Mesodermal cell (in vitro differentiated cells): ENCODE results near the gene TBX21. TPM values are rescaled to one million over a fixed set of nuclear protein-coding genes. Genes with fewer than 3 reads are reported as not detected.

ENCODE experiments used
- H3K27ac ChIP-seq: 2 replicates; pipeline ENCODE4 v1.7.0; 2013; ENCODE audit warnings: mild to moderate bottlenecking, low read depth, low read length, moderate library complexity; ENCODE audit not compliant: severe bottlenecking
- H3K36me3 ChIP-seq: 2 replicates; pipeline ENCODE4 v1.7.1; 2013; ENCODE audit warnings: mild to moderate bottlenecking, low read length, moderate library complexity; ENCODE audit not compliant: control insufficient read depth, insufficient read depth
- H3K4me1 ChIP-seq: one replicate; pipeline ENCODE4 v1.7.1; 2013; ENCODE audit warnings: mild to moderate bottlenecking, low read length; ENCODE audit not compliant: insufficient read depth, control insufficient read depth, poor library complexity, severe bottlenecking
- H3K4me3 ChIP-seq: 2 replicates; pipeline ENCODE4 v1.7.0; 2013; ENCODE audit warnings: low read length, control low read depth, mild to moderate bottlenecking; ENCODE audit not compliant: insufficient read depth, poor library complexity, severe bottlenecking; ENCODE audit errors: extremely low read depth
- H3K9me3 ChIP-seq: 2 replicates; pipeline ENCODE4 v1.7.1; 2013; ENCODE audit warnings: mild to moderate bottlenecking, low read length, moderate library complexity; ENCODE audit not compliant: control insufficient read depth
- WGBS, 2 experiments: methylation state at CpG; one replicate each; pipeline ENCODE4 v1.1.5; 2013; ENCODE audit warnings: missing lambda C conversion rate in 2 of 2; ENCODE audit not compliant: insufficient coverage in 2 of 2; 5-methylcytosine and 5-hydroxymethylcytosine counted together
- polyA plus RNA-seq, 2 experiments: library from polyadenylated mRNA; stranded (reverse); fragments of 50-300 nt; gene quantifications; one replicate each; pipeline ENCODE4 v1.2.3, GENCODE V29; 2013

The TBX21 gene
- polyA plus RNA-seq (2013, experiment 1 of 2): not detected
- not detected for polyA plus RNA-seq (2013, experiment 2 of 2)

GRCh38 chr17:47733047-47733673 lies at the start of gene TBX21:
TBX21 (plus strand) TSS chr17:47733236; CDS start chr17:47733455, 219 bp downstream.
- WGBS, 2 experiments: 1 to 2% methylated on average over 32 to 51 of the region's 73 CpGs
- no peaks in the 10 kb centered on the region for H3K36me3 ChIP-seq
- H3K4me1 ChIP-seq: peaks cover 3% of the 10 kb centered on the region
- H3K9me3 ChIP-seq: no peaks in the 10 kb centered on the region
- H3K4me3 ChIP-seq: peak within 1 kb of the TSS; percentile 33
- H3K27ac ChIP-seq: no peak within 1 kb of the TSS

GRCh38 chr17:47684025-47684424 lies 49.0 kb upstream of the TBX21 start:
- Histone ChIP-seq H3K27ac (no peak overlapping the region), H3K4me3 (no peak overlapping the region), H3K4me1 (peaks cover 26% of the 10 kb centered on the region), H3K36me3 (peaks cover 70% of the 10 kb centered on the region), H3K9me3 (no peaks in the 10 kb centered on the region)
- WGBS, 2 experiments: 85 to 96% methylated on average over 3 to 4 of the region's 4 CpGs

GRCh38 chr17:47684535-47685193 lies 48.4 kb upstream of the TBX21 start:
- peaks cover 63% of the 10 kb centered on the region for H3K36me3 ChIP-seq
- H3K4me3 ChIP-seq: no peak overlapping the region
- WGBS, 2 experiments: 90% methylated on average over 2 of the region's 4 CpGs; no CpG with 5 or more reads in 1 of the 2 experiments
- H3K4me1 ChIP-seq: peaks cover 26% of the 10 kb centered on the region
- peak overlapping the region; percentile 5 for H3K27ac ChIP-seq
- no peaks in the 10 kb centered on the region for H3K9me3 ChIP-seq

- peaks cover 53% of the 10 kb centered on the region for H3K36me3 ChIP-seq
- peaks cover 19% of the 10 kb centered on the region for H3K4me1 ChIP-seq
- H3K4me3 ChIP-seq: no peak overlapping the region
- H3K27ac ChIP-seq: peak overlapping the region; percentile 41
- H3K9me3 ChIP-seq: no peaks in the 10 kb centered on the region
- WGBS, 2 experiments: 90 to 100% methylated on average over 2 of the region's 4 CpGs
These were observed 47.3 kb upstream of the TBX21 start for GRCh38 chr17:47685556-47686275.

GRCh38 chr17:47686276-47686635 lies 46.8 kb upstream of the TBX21 start:
- Histone ChIP-seq H3K36me3 (peaks cover 47% of the 10 kb centered on the region), H3K9me3 (no peaks in the 10 kb centered on the region), H3K27ac (peak overlapping the region; percentile 41), H3K4me3 (no peak overlapping the region), H3K4me1 (peaks cover 19% of the 10 kb centered on the region)
- 100% methylated on average over 1 of the region's 1 CpG; no CpG with 5 or more reads in 1 of the 2 experiments for WGBS, 2 experiments

GRCh38 chr17:47686664-47687327 lies 46.2 kb upstream of the TBX21 start:
- Histone ChIP-seq H3K36me3 (peaks cover 42% of the 10 kb centered on the region), H3K27ac (no peak overlapping the region), H3K4me1 (peaks cover 19% of the 10 kb centered on the region), H3K4me3 (no peak overlapping the region), H3K9me3 (no peaks in the 10 kb centered on the region)
- 91 to 98% methylated on average over 6 to 7 of the region's 7 CpGs for WGBS, 2 experiments

- peaks cover 20% of the 10 kb centered on the region for H3K4me1 ChIP-seq
- H3K4me3 ChIP-seq: no peak overlapping the region
- no peak overlapping the region for H3K27ac ChIP-seq
- H3K9me3 ChIP-seq: no peaks in the 10 kb centered on the region
- H3K36me3 ChIP-seq: peaks cover 37% of the 10 kb centered on the region
These were observed 45.7 kb upstream of the TBX21 start for GRCh38 chr17:47687328-47687690.

GRCh38 chr17:47687748-47688147 lies 45.3 kb upstream of the TBX21 start:
- peaks cover 32% of the 10 kb centered on the region for H3K36me3 ChIP-seq
- H3K9me3 ChIP-seq: no peaks in the 10 kb centered on the region
- H3K27ac ChIP-seq: no peak overlapping the region
- peaks cover 25% of the 10 kb centered on the region for H3K4me1 ChIP-seq
- WGBS, 2 experiments: 88 to 90% methylated on average over 1 of the region's 1 CpG
- H3K4me3 ChIP-seq: no peak overlapping the region

- Histone ChIP-seq H3K27ac (no peak overlapping the region), H3K9me3 (no peaks in the 10 kb centered on the region), H3K4me1 (peaks cover 29% of the 10 kb centered on the region), H3K4me3 (no peak overlapping the region), H3K36me3 (peaks cover 11% of the 10 kb centered on the region)
- WGBS, 2 experiments: 67 to 76% methylated on average over 2 to 3 of the region's 3 CpGs
These were observed 42.9 kb upstream of the TBX21 start for GRCh38 chr17:47690121-47690520.

- 11 to 43% methylated on average over 1 of the region's 2 CpGs for WGBS, 2 experiments
- H3K4me1 ChIP-seq: peaks cover 16% of the 10 kb centered on the region
- no peak overlapping the region for H3K4me3 ChIP-seq
- H3K27ac ChIP-seq: no peak overlapping the region
- H3K9me3 ChIP-seq: no peaks in the 10 kb centered on the region
- peaks cover 9% of the 10 kb centered on the region for H3K36me3 ChIP-seq
These were observed 40.7 kb upstream of the TBX21 start for GRCh38 chr17:47692137-47692894.
